ENCODE measurements around the gene AACS. TPM values are rescaled to one million over a fixed set of nuclear protein-coding genes. Genes with fewer than 3 reads are reported as not detected.

Gene AACS
- total and polyA plus RNA-seq, 2 of the 13 experiments (the other 11 are each of a cell fraction or from before 2014, with no cell fraction given): 23.3 to 28.8 TPM

DNA sequence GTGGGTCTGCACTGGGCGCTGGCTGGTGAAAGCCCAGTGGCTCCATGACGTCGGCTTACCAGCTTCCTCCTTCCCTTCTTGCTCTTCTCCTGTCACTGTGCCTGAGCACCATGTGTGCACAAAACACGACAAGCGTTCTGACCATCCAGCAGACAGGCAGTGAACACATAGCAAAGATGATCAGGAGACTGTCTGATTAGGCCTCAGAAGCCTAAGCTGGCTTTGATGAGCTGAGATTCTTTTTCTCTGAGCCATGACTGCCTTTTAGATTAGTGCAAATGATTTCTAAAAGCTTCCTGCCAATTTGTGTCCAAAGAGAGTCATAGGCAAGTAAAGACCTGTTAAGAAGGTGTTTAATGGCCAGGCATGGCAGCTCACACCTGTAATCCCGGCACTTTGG, 83.1 kb downstream of the AACS start (continued):
- TF ChIP-seq ZNF501 (CRISPR knock-in tag; IDR thresholded peaks at IDR 0.05): no peak
- TF ChIP-seq ZNF598 (CRISPR knock-in tag; IDR thresholded peaks at IDR 0.05; ENCODE audit: borderline replicate concordance): no peak

DNA sequence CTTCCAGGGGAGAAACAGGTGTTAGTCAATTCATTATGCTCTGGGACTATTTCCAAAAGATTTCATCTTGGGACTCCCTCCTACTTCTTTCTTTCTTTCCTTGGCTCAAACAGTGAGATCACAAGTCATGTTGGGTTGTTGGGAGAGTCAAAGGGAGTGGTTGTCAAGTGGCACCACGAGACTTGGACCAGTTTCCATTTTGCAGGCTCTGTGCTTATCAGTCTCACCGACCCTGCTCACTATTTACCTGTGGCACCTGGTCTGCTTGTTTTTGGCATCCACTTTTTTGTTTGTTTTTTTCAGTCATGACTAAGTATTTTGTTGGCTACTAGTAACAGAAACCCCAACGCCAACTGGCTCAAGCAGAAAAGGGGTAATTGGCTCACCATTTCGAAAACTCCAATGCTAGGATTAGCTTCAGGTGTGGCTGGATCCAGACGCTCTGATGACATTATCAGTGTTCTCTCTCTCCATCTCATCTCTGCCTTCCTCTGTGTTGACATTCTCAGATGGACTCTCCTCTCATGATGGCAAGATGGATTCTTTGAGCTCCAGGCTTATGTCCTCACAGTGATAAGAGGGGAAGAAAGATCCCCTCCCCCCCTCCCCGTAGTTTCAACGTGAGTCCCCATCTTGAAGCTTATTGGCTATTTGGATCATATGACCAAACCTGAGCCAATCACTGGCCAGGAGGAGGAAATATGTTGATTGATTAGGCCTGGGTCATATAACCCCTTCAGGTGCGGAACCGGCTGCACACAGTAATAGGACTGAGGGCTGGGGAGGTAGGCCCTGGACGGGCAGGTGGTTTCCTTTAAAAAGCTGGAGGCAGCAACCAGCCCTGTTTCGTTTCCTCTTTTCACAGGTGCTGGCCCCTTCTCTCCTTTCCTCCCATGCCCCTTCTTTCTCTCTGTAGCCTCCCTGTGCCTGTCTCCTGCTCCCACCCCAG, 84.2 kb downstream of the AACS start:
- ATAC-seq: no peak
- intact Hi-C loops (cut with micrococcal nuclease; ENCODE audit: unreplicated experiment) (no loop called here), in situ Hi-C loops (cut with HindIII; ENCODE audit: extremely low pct_ligation_motif_present, low pct_unique_long_range_greater_than_20kb) (no loop called here)
- POLR2A ChIA-PET: no interaction called here
- peak; percentile 97 for TF ChIP-seq ZNF329 (CRISPR knock-in tag; IDR thresholded peaks at IDR 0.05; ENCODE audit: low read depth)
- no peak for TF ChIP-seq ZFY (CRISPR knock-in tag; IDR thresholded peaks at IDR 0.05)
- TF ChIP-seq NBN (conservative IDR thresholded peaks at IDR 0.05): no peak
- no peak for TF ChIP-seq ZNF749 (CRISPR knock-in tag; IDR thresholded peaks at IDR 0.05; ENCODE audit: borderline replicate concordance)
- TF ChIP-seq ISL2 (CRISPR knock-in tag; IDR thresholded peaks at IDR 0.05): no peak
- Histone ChIP-seq H3K4me1 (ENCODE audit: insufficient read depth, low read length) (peaks cover 6% of the 10 kb centered on the region; the same call in 1 of the 2 replicates), H3K36me3 (replicated peaks in 1 of 2; ENCODE audit: control insufficient read depth in 1 of 2, insufficient read depth in 2 of 2, low read length in 2 of 2) (no peaks in the 10 kb centered on the region), H3K4me2 (ENCODE audit: low read depth, low read length) (no peak overlapping the region), H3K79me2 (ENCODE audit: insufficient read depth, low read length) (no peaks in the 10 kb centered on the region), H4K20me1 (ENCODE audit: insufficient read depth, low read length) (no peaks in the 10 kb centered on the region), H3K4me3 (replicated peaks in 1 of 3; ENCODE audit: insufficient read depth in 1 of 3, low read depth in 2 of 3, low read length in 3 of 3) (no peak overlapping the region), H3K9ac (ENCODE audit: insufficient read depth, low read depth, low read length) (no peak overlapping the region), H3K9me3 (ENCODE audit: low read length) (no peaks in the 10 kb centered on the region), H3K27me3 (ENCODE audit: control insufficient read depth in 1 of 2, insufficient read depth in 2 of 2, low read length in 2 of 2) (peaks cover 0 to 13% of the 10 kb centered on the region in 2 experiments; a peak in 3 of 5 replicates), H2AFZ (ENCODE audit: low read length) (no peak overlapping the region), H3K27ac (ENCODE audit: extremely low read length, insufficient read depth, low read length) (no peak overlapping the region)
- WGBS (ENCODE audit: low lambda C conversion rate): 36% methylated on average over 11 of the region's 11 CpGs
- no peak for FAIRE-seq
- BruUV-seq (replicated peaks): no TSS peak
- CTCF ChIA-PET (ENCODE audit: low intra/inter-chr PET ratio, low total read pairs): no interaction called here
- DNase-seq (ENCODE audit: low spot score): no peak
